Epithelial cell of proximal tubule (primary cell): ENCODE results near the gene PPP2R2D. TPM values are rescaled to one million over a fixed set of nuclear protein-coding genes. Genes with fewer than 3 reads are reported as not detected.
"Not testable (repeated sequence)": the region's sequence is repeated elsewhere in the genome, so short reads cannot be mapped to it uniquely, and the experiment has no call there.

Experiments
- DNase-seq: peaks from one replicate; pipeline ENCODE4 v3.0.0-alpha.2; 2011; ENCODE audit warnings: low read depth
- H3K4me3 ChIP-seq: 2 replicates; pipeline ENCODE4 v1.5.1; 2011; ENCODE audit warnings: low read depth, mild to moderate bottlenecking, low read length
- CTCF ChIP-seq: conservative IDR thresholded peaks from 2 replicates; pipeline ENCODE4 v1.5.1; 2012; ENCODE audit warnings: low read depth, mild to moderate bottlenecking, low read length
- total RNA-seq: library from RNA; depleted of rRNA; stranded (reverse); fragments of >200 nt; gene quantifications from 2 replicates; pipeline ENCODE4 v1.2.3, GENCODE V29; 2015

Gene PPP2R2D
- total RNA-seq, 1 donor from 2014 or later, result 28.6 TPM

- H3K4me3 ChIP-seq, result no peak overlapping the region
- no peak for TF ChIP-seq CTCF
- DNase-seq, result no peak
These were observed 18.7 kb upstream of the PPP2R2D start for GRCh38 chr10:131882151-131882550.

GRCh38 chr10:131882590-131883451, 18.0 kb upstream of the PPP2R2D start:
- no peak for DNase-seq
- no peak overlapping the region for H3K4me3 ChIP-seq
- TF ChIP-seq CTCF, result no peak

- not testable (repeated sequence) for DNase-seq, H3K4me3 ChIP-seq
These were observed 17.0 kb upstream of the PPP2R2D start for GRCh38 chr10:131883621-131884393.

GRCh38 chr10:131885391-131886165, 15.2 kb upstream of the PPP2R2D start:
- TF ChIP-seq CTCF, result peak; percentile 95
- DNase-seq, result no peak

DNA sequence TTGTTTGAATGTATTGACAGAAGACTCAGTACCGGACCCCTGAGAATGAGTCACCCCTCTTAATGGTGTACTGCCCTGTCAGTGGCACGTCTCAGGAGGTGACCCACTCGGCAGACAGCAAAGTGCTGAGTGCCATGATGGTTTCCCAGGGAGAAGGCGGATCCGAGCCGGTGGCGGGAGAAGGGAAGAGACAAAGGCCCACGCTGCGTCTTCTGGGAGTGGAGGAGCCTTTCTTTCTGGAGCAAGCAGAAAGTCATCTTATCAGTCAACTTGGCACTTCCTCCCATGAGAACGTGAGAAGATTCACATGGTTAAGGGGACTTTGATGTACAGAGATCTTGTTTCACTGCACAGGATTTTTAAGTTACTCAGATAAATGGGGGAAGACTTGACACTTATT, 14.6 kb upstream of the PPP2R2D start:
- no peak for DNase-seq
- no peak for TF ChIP-seq CTCF
- H3K4me3 ChIP-seq, result no peak overlapping the region

More at GRCh38 chr10:131885391-131886165, 15.2 kb upstream of the PPP2R2D start:
- H3K4me3 ChIP-seq, result no peak overlapping the region

DNA sequence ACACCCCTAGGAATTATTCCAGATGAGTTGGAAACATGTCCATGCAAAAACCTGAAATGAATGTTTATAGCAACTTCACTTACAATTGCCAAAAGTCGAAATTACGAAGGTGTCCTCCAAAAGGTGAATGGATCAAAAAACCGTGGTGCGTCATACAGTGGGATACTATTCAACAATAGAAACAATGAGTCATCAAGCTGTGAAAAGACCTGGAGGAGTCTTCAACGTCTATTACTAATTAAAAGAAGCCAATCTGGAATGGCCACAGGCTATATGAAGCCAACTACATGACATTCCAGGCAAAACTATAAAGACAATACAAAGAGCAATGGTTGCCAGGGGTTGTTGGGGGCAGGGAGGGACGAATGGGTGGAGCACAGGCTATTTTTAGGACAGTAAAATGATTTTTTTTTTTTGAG, 12.6 kb upstream of the PPP2R2D start:
- no peak for DNase-seq
- no peak overlapping the region for H3K4me3 ChIP-seq
- TF ChIP-seq CTCF, result no peak

DNA sequence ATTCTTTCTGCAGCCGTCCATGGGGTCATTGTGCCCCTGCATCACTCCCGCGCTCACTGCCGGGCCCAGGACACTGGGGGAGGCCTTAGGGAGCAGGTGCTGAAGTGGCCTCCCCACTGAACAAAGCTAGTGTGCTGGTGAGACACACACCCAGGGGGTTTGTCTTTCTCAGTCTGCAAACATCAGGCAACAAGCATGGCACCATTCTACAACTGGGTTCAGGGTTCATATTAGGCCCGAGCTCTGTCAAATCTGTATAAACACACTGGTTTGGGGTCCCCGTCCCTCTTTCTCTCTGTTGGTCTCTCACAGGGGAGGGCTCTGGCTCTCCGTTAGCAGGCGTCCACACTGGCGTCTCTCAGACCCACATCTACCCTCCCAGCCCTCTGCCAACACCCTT, 11.1 kb upstream of the PPP2R2D start:
- H3K4me3 ChIP-seq, result no peak overlapping the region
- DNase-seq, result no peak
- TF ChIP-seq CTCF, result no peak
